Measurements from ENCODE around the gene FAM161A.
"Not testable (repeated sequence)": the region's sequence is repeated elsewhere in the genome, so short reads cannot be mapped to it uniquely, and the experiment has no call there.

Gene FAM161A

GRCh38 chr2:61853086-61853846 lies 594 bp downstream of the FAM161A start (continued):
- TF ChIP-seq OVOL3 (tag by site-specific recombination; IDR thresholded peaks at IDR 0.05), result no peak
- TF ChIP-seq ZEB2 (tag by site-specific recombination; IDR thresholded peaks at IDR 0.05), result no peak
- no peak for TF ChIP-seq YY1 (tag by site-specific recombination; IDR thresholded peaks at IDR 0.05)

- not testable (repeated sequence) for H3K27ac ChIP-seq (ENCODE audit: extremely low read depth, low read depth, low read length); H3K9me3 ChIP-seq (ENCODE audit: control insufficient read depth, insufficient read depth, low read depth, low read length); H3K36me3 ChIP-seq (ENCODE audit: control insufficient read depth in 2 of 2, insufficient read depth in 1 of 2, low read length in 2 of 2); H3K4me1 ChIP-seq (ENCODE audit: control insufficient read depth, insufficient read depth, low read length); H3K4me3 ChIP-seq (ENCODE audit: low read depth, low read length)
- CTCF ChIA-PET, result interaction anchor here (0.6 to 1.3 kb wide), 3 partner anchors 9 to 424 kb away, joined by 3 read pairs; no protein-coding TSS in a partner anchor
- POLR2A ChIA-PET, result interaction anchor here (0.5 kb wide), 1 partner anchor 378 kb away, joined by 3 read pairs; no protein-coding TSS in a partner anchor
These were observed 2.6 kb downstream of the FAM161A start for GRCh38 chr2:61851270-61851669.

- ChIA-PET POLR2A (interaction anchor here (0.6 kb wide), 1 partner anchor 81 kb away, joined by 3 read pairs; no protein-coding TSS in a partner anchor), CTCF (no interaction called here)
- Histone ChIP-seq H3K9me3 (ENCODE audit: control insufficient read depth, insufficient read depth, low read depth, low read length) (no peaks in the 10 kb centered on the region), H3K27ac (ENCODE audit: extremely low read depth, low read depth, low read length) (no peak overlapping the region), H3K4me1 (ENCODE audit: control insufficient read depth, insufficient read depth, low read length) (no peaks in the 10 kb centered on the region), H3K4me3 (ENCODE audit: low read depth, low read length) (no peak overlapping the region), H3K36me3 (ENCODE audit: control insufficient read depth in 2 of 2, insufficient read depth in 1 of 2, low read length in 2 of 2) (peaks cover 0 to 24% of the 10 kb centered on the region in 2 experiments; a peak in 2 of 3 replicates)
- TF ChIP-seq ZNF664 (tag by site-specific recombination; IDR thresholded peaks at IDR 0.05) (no peak), ZNF138 (tag by site-specific recombination; IDR thresholded peaks at IDR 0.05; ENCODE audit: borderline replicate concordance) (no peak)
These were observed 8.5 kb downstream of the FAM161A start for GRCh38 chr2:61845320-61845719.

GRCh38 chr2:61841286-61841685 lies 12.6 kb downstream of the FAM161A start:
- ChIA-PET CTCF (no interaction called here), POLR2A (no interaction called here)
- no peaks in the 10 kb centered on the region for H3K4me1 ChIP-seq (ENCODE audit: control insufficient read depth, insufficient read depth, low read length)
- H3K4me3 ChIP-seq (ENCODE audit: low read depth, low read length), result no peak overlapping the region
- H3K27ac ChIP-seq (ENCODE audit: extremely low read depth, low read depth, low read length), result no peak overlapping the region
- H3K36me3 ChIP-seq (ENCODE audit: control insufficient read depth in 2 of 2, insufficient read depth in 1 of 2, low read length in 2 of 2), result peaks cover 13 to 30% of the 10 kb centered on the region in 2 experiments
- no peak for TF ChIP-seq MYNN (tag by site-specific recombination; IDR thresholded peaks at IDR 0.05; ENCODE audit: borderline replicate concordance)
- no peak for TF ChIP-seq ZNF23 (tag by site-specific recombination; IDR thresholded peaks at IDR 0.05; ENCODE audit: borderline replicate concordance)
- no peak for TF ChIP-seq PRDM1 (tag by site-specific recombination; IDR thresholded peaks at IDR 0.05)
- no peak for TF ChIP-seq ZSCAN18 (tag by site-specific recombination; IDR thresholded peaks at IDR 0.05)
- TF ChIP-seq ZNF394 (tag by site-specific recombination; IDR thresholded peaks at IDR 0.05; ENCODE audit: borderline replicate concordance), result no peak
- TF ChIP-seq ZNF677 (tag by site-specific recombination; IDR thresholded peaks at IDR 0.05), result no peak
- no peaks in the 10 kb centered on the region for H3K9me3 ChIP-seq (ENCODE audit: control insufficient read depth, insufficient read depth, low read depth, low read length)

- H3K27ac ChIP-seq (ENCODE audit: extremely low read depth, low read depth, low read length), result no peak overlapping the region
- peaks cover 21 to 25% of the 10 kb centered on the region in 2 experiments for H3K36me3 ChIP-seq (ENCODE audit: control insufficient read depth in 2 of 2, insufficient read depth in 1 of 2, low read length in 2 of 2)
- no peaks in the 10 kb centered on the region for H3K4me1 ChIP-seq (ENCODE audit: control insufficient read depth, insufficient read depth, low read length)
- no peak overlapping the region for H3K4me3 ChIP-seq (ENCODE audit: low read depth, low read length)
- ChIA-PET POLR2A (interaction anchor here (0.6 kb wide), 1 partner anchor 362 kb away, joined by 5 read pairs; no protein-coding TSS in a partner anchor), CTCF (no interaction called here)
- no peaks in the 10 kb centered on the region for H3K9me3 ChIP-seq (ENCODE audit: control insufficient read depth, insufficient read depth, low read depth, low read length)
- no peak for TF ChIP-seq ZNF488 (tag by site-specific recombination; IDR thresholded peaks at IDR 0.05)
- no peak for TF ChIP-seq GLI4 (tag by site-specific recombination; IDR thresholded peaks at IDR 0.05)
- no peak for TF ChIP-seq ZNF560 (tag by site-specific recombination; IDR thresholded peaks at IDR 0.05; ENCODE audit: borderline replicate concordance)
- TF ChIP-seq ZNF341 (tag by site-specific recombination; IDR thresholded peaks at IDR 0.05; ENCODE audit: low read depth), result no peak
- no peak for TF ChIP-seq MZF1 (tag by site-specific recombination; IDR thresholded peaks at IDR 0.05; ENCODE audit: borderline replicate concordance)
- no peak for TF ChIP-seq ZNF148 (tag by site-specific recombination; IDR thresholded peaks at IDR 0.05; ENCODE audit: borderline replicate concordance)
- TF ChIP-seq AEBP2 (tag by site-specific recombination; IDR thresholded peaks at IDR 0.05; ENCODE audit: borderline replicate concordance), result no peak
- TF ChIP-seq ZNF350 (tag by site-specific recombination; IDR thresholded peaks at IDR 0.05), result no peak
These were observed 19.0 kb downstream of the FAM161A start for GRCh38 chr2:61834893-61835292.

All from HEK293 (cell line).